Upper lobe of left lung (tissue), 6 donors: ENCODE results near the gene GNG7. TPM values are rescaled to one million over a fixed set of nuclear protein-coding genes. Genes with fewer than 3 reads are reported as not detected.

Experiments used
- ATAC-seq, 2 donors: fragments of 200-7000 bp; cut with Tn5 transposase; one replicate each; pipeline ENCODE4 v1.9.1; 2022; ENCODE audit warnings: mild to moderate bottlenecking in 2 of 2, moderate library complexity in 2 of 2; ENCODE audit not compliant: low FRiP score in 2 of 2
- DNase-seq, 2 donors: peaks; one replicate each; pipeline ENCODE4 v3.0.0-alpha.2; 2019 to 2020
- H3K27ac ChIP-seq, 4 donors: fragments of 200-600 bp; sonication (generic); one replicate each; pipeline ENCODE4 v1.5.1; 2016 to 2019
- H3K27me3 ChIP-seq, 4 donors: fragments of 200-600 bp; sonication (generic); one replicate each; pipeline ENCODE4 v1.5.1; 2017 to 2019
- H3K36me3 ChIP-seq, 4 donors: fragments of 200-600 bp; sonication (generic); one replicate each; pipeline ENCODE4 v1.5.1; 2016 to 2019
- H3K4me1 ChIP-seq, 4 donors: fragments of 200-600 bp; sonication (generic); one replicate each; pipeline ENCODE4 v1.5.1; 2018 to 2019
- H3K4me3 ChIP-seq, 4 donors: fragments of 200-600 bp; sonication (generic); one replicate each; pipeline ENCODE4 v1.5.1; 2017 to 2019; ENCODE audit warnings: mild to moderate bottlenecking in 2 of 4, moderate library complexity in 1 of 4
- H3K9me3 ChIP-seq, 4 donors: fragments of 200-600 bp; sonication (generic); one replicate each; pipeline ENCODE4 v1.5.1; 2018 to 2019
- EP300 ChIP-seq, 4 donors: sonication (generic); formaldehyde crosslinking; IDR thresholded peaks; one replicate each; pipeline ENCODE4 v1.5.1; 2017; ENCODE audit warnings: antibody characterized with exemption in 4 of 4, control low read depth in 2 of 4
- POLR2A ChIP-seq, 4 donors: fragments of 450-650 bp; IDR thresholded peaks; one replicate each; pipeline ENCODE4 v1.5.1; 2016 to 2017; ENCODE audit warnings: antibody characterized with exemption in 4 of 4, mild to moderate bottlenecking in 2 of 4
- POLR2AphosphoS5 ChIP-seq, 2 donors: sonication (generic); formaldehyde crosslinking; IDR thresholded peaks; one replicate each; pipeline ENCODE4 v1.5.1; 2017; ENCODE audit warnings: antibody characterized with exemption in 2 of 2
- WGBS, 2 donors: methylation state at CpG; one replicate each; pipeline ENCODE4 v1.1.5; 2017 to 2018; 5-methylcytosine and 5-hydroxymethylcytosine counted together
- total RNA-seq, 6 donors: library from RNA; depleted of rRNA in 4 of 6; stranded (reverse); fragments of >200 nt in 4 of 6; gene quantifications; one replicate each; pipeline versions ENCODE4 v1.1.0 to v1.2.1, GENCODE V29; 2016 to 2021
- TF ChIP-seq, protein P1 (sequence below), 6 experiments: fragments of 450-650 bp in 4 of 6; fragments of 200-600 bp in 2 of 6; sonication (generic) in 2 of 6; IDR thresholded peaks; one replicate each; pipeline ENCODE4 v1.5.1; 2016 to 2019; ENCODE audit warnings: antibody characterized with exemption in 6 of 6
- donor health status: DM: no; HTN: no; CAD: no; lungs with moderate emphysema.
- donor health status: DM: no; HTN: yes; CAD: no; lungs with severe emphysema.

The GNG7 gene
- total RNA-seq, 6 donors from 2014 or later: 3.5 to 7.7 (median 7.1) TPM

DNA sequence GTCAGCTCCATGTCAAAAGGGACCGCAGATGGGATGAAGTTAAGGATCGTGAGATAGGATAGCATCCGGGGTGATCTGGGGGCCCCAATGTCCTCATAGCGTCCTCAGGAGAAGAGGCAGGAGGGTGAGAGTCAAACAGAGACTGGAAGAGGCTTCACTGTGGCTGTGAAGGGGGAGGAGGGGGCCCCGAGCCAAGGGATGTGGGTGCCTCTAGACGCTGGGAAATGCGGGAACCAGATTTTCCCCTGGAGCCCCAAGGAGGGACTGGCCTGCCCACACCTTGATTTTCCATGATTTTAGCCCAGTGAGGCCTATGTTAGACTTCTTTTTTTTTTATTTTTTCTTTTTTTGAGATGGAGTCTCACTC is 61.2 kb downstream of the GNG7 start:
- WGBS, 2 donors: 90 to 96% methylated on average over 6 to 7 of the region's 7 CpGs
- Histone ChIP-seq H3K27me3 (no peaks in the 10 kb centered on the region), H3K36me3 (no peaks in the 10 kb centered on the region), H3K4me3 (no peak overlapping the region), H3K9me3 (no peaks in the 10 kb centered on the region), H3K4me1 (peaks cover 11 to 27% (median 17%) of the 10 kb centered on the region in 4 donors), H3K27ac (no peak overlapping the region)
- DNase-seq (no peak), ATAC-seq (no peak)
- TF ChIP-seq, protein P1, sequence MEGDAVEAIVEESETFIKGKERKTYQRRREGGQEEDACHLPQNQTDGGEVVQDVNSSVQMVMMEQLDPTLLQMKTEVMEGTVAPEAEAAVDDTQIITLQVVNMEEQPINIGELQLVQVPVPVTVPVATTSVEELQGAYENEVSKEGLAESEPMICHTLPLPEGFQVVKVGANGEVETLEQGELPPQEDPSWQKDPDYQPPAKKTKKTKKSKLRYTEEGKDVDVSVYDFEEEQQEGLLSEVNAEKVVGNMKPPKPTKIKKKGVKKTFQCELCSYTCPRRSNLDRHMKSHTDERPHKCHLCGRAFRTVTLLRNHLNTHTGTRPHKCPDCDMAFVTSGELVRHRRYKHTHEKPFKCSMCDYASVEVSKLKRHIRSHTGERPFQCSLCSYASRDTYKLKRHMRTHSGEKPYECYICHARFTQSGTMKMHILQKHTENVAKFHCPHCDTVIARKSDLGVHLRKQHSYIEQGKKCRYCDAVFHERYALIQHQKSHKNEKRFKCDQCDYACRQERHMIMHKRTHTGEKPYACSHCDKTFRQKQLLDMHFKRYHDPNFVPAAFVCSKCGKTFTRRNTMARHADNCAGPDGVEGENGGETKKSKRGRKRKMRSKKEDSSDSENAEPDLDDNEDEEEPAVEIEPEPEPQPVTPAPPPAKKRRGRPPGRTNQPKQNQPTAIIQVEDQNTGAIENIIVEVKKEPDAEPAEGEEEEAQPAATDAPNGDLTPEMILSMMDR (IDR thresholded peaks at IDR 0.05): no peak
- TF ChIP-seq POLR2A (IDR thresholded peaks at IDR 0.05) (no peak), EP300 (IDR thresholded peaks at IDR 0.05) (no peak), POLR2AphosphoS5 (IDR thresholded peaks at IDR 0.05) (no peak)

DNA sequence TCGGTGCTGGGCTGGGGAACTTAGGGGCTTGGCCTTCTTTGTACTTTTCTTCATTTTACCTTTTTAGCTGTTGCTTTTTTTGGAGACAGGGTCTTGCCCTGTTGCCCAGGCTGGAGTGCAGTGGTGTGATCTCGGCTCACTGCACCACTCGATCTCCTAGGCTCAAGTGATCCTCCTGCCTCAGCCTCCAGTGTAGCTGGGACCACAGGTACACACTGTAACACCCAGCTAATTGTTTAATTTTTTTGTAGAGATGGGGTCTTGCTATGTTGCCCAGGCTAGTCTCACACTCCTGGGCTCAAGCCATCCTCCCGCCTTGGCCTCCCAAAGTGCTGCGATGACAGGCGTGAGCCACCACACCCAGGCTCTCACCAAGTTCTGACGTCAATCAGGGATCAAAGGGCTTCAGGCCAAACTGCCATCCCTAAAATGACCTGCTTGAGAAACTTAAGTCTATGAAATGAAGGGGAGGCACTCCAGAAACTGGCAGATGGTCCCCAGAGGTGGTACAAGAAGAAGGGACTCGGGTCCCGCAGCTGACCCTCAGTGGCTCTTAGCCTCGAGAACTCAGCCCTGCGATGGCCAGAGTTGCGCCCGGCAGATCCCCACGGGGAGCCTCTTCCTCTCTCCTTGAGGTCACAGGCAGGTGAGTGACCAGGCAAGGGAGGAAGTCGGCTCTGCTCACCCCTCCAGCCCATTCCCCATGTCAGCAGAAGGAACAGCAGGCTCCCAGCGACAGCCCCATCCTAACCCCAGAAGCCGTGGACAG is 61.7 kb downstream of the GNG7 start:
- peak in 1 of 2 donors; percentile 64 for DNase-seq
- Histone ChIP-seq H3K9me3 (no peaks in the 10 kb centered on the region), H3K36me3 (no peaks in the 10 kb centered on the region), H3K4me3 (no peak overlapping the region), H3K4me1 (peaks cover 16 to 30% (median 22%) of the 10 kb centered on the region in 4 donors), H3K27ac (no peak overlapping the region), H3K27me3 (no peaks in the 10 kb centered on the region)
- WGBS, 2 donors: 92% methylated on average over 14 of the region's 17 CpGs
- ATAC-seq: no peak
- TF ChIP-seq, protein P1 (IDR thresholded peaks at IDR 0.05): no peak
- TF ChIP-seq EP300 (IDR thresholded peaks at IDR 0.05) (no peak), POLR2A (IDR thresholded peaks at IDR 0.05) (no peak), POLR2AphosphoS5 (IDR thresholded peaks at IDR 0.05) (no peak)

DNA sequence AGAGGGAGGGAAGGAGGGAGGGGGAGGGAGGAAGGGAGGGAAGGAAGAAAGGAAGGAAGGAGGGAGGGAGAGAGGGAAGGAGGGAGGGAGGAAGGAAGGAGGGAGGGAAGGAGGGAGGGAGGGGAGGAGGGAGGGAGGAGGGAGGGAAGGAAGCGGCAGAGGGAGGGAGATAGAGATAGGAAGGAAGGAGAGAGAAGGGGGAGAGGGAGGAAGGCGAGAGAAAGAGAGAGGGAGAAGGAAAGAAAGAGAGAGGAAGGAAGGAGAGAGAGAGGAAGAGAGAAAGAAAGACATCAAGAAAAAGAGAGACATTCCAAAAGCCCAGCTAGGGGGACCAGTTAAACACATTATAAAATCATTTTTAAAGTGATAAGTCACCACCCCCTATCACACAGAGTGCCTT is 62.5 kb downstream of the GNG7 start:
- ATAC-seq: no peak
- H3K4me1 ChIP-seq: peaks cover 20 to 34% (median 28%) of the 10 kb centered on the region in 4 donors
- no peaks in the 10 kb centered on the region for H3K36me3 ChIP-seq
- H3K4me3 ChIP-seq: no peak overlapping the region
- DNase-seq: no peak
- no peaks in the 10 kb centered on the region for H3K27me3 ChIP-seq
- no peaks in the 10 kb centered on the region for H3K9me3 ChIP-seq
- TF ChIP-seq EP300 (IDR thresholded peaks at IDR 0.05) (no peak), POLR2A (IDR thresholded peaks at IDR 0.05) (no peak), POLR2AphosphoS5 (IDR thresholded peaks at IDR 0.05) (no peak)
- 79 to 82% methylated on average over 2 of the region's 2 CpGs for WGBS, 2 donors
- H3K27ac ChIP-seq: no peak overlapping the region

DNA sequence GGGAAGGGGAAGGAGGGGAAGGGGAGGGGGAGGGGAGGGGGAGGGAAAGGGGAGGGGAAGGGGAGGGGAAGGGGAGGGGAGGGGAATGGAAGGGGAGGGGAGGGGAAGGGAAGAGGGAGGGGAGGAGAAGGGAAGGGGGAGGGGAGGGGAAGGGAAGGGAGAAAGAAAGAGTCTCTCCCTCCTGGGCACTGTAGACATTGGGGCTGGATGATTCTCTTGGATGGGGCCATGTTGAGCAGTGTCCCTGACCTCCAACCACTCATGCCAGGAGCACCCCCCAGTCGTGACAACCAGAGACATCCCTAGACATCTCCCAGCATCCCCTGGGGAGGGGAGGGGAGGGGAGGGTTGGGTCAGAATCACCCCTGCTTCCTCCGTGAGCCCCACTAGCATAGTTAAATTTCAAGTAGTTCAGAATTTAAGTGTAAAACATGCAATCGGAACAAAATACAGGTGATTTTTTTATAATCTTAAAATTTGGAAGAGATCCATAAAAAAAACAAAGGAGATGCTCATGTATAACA is 64.0 kb downstream of the GNG7 start:
- ATAC-seq: no peak
- TF ChIP-seq POLR2A (IDR thresholded peaks at IDR 0.05) (no peak), POLR2AphosphoS5 (IDR thresholded peaks at IDR 0.05) (no peak), EP300 (IDR thresholded peaks at IDR 0.05) (no peak)
- TF ChIP-seq, protein P1 (IDR thresholded peaks at IDR 0.05): no peak
- H3K4me3 ChIP-seq: no peak overlapping the region
- H3K36me3 ChIP-seq: no peaks in the 10 kb centered on the region
- WGBS, 2 donors: 58 to 59% methylated on average over 3 of the region's 3 CpGs
- peaks cover 20 to 45% (median 36%) of the 10 kb centered on the region in 4 donors for H3K4me1 ChIP-seq
- DNase-seq: no peak
- H3K27me3 ChIP-seq: no peaks in the 10 kb centered on the region
- H3K9me3 ChIP-seq: no peaks in the 10 kb centered on the region
- H3K27ac ChIP-seq: no peak overlapping the region

DNA sequence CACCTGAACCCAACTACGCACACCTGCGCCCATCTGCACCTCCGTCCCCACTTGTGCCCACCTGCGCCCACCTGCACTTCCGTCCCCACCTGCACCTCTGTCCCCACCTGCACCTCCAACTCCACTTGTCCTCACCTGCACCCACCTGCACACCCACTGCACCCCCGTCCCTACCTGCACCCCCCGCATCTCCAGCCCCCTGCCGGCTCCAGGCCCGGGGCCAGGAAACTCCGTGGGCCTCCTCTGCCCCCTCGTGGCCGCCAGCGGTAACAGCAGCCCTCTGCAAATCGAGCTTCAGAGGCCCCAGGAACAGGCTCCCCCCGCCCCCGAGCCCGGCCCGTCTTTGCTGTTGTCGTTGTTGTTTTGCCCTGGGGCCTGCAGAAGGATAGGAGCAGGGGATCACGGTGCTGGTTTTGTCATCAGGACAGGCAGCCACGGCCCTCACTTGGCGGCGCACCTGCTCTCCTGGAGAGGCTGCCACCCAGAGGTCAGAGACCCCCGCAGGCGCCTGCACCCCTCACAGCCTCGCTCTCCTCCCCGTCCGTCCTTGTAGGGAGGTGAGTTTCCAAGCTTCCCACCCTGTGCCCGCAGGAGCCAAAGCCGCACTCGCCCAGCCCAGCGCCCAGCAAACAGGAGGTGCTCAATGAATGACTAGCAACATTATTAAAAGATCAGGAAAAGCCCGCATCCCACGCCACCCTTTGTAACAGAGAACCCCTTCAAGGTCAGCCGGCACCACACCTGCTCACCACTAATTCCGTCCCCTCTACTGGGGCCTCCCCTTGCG is 65.4 kb downstream of the GNG7 start:
- no peaks in the 10 kb centered on the region for H3K36me3 ChIP-seq
- TF ChIP-seq, protein P1 (IDR thresholded peaks at IDR 0.05): peak; percentile 91 to 95 (median 94)
- no peak for TF ChIP-seq POLR2AphosphoS5 (IDR thresholded peaks at IDR 0.05)
- no peaks in the 10 kb centered on the region for H3K27me3 ChIP-seq
- peaks cover 25 to 55% (median 42%) of the 10 kb centered on the region in 4 donors for H3K4me1 ChIP-seq
- ATAC-seq (peak; percentile 80 to 84), DNase-seq (peak; percentile 73 to 94)
- H3K9me3 ChIP-seq: no peaks in the 10 kb centered on the region
- peak overlapping the region in 2 of 4 donors; percentile 16 to 23 for H3K4me3 ChIP-seq
- peak overlapping the region in 2 of 4 donors; percentile 92 to 99 for H3K27ac ChIP-seq
- 23 to 27% methylated on average over 22 to 31 of the region's 37 CpGs for WGBS, 2 donors
